CD4-positive, alpha-beta T cell treated with Interleukin-15 for 4 hours (primary cell): Measurements from ENCODE around the gene DNMT3B.
"Not testable (repeated sequence)": the region's sequence is repeated elsewhere in the genome, so short reads cannot be mapped to it uniquely, and the experiment has no call there.

ENCODE experiments used
- DNase-seq: peaks from one replicate; pipeline ENCODE4 v3.0.0-alpha.2; 2020; ENCODE audit warnings: low spot score

The DNMT3B gene

GRCh38 chr20:32761831-32762753 is at the start of gene DNMT3B:
Gene DNMT3B, plus strand, starts transcription at chr20:32762385. Its CDS starts 17,939 bp downstream, at chr20:32780324.
- DNase-seq, result peak; percentile 62

GRCh38 chr20:32718749-32719348 is 43.3 kb upstream of the DNMT3B start:
- no peak for DNase-seq

- DNase-seq, result no peak
Observed at GRCh38 chr20:32727683-32728082, 34.5 kb upstream of the DNMT3B start.

- not testable (repeated sequence) for DNase-seq
Observed at GRCh38 chr20:32728435-32728834, 33.8 kb upstream of the DNMT3B start.

GRCh38 chr20:32729334-32729733 is 32.9 kb upstream of the DNMT3B start:
- DNase-seq, result not testable (repeated sequence)

GRCh38 chr20:32731882-32732266 is 30.3 kb upstream of the DNMT3B start:
- no peak for DNase-seq

- peak; percentile 69 for DNase-seq
Observed at GRCh38 chr20:32737371-32738223, 24.6 kb upstream of the DNMT3B start.

- DNase-seq, result no peak
Observed at GRCh38 chr20:32741151-32741550, 21.0 kb upstream of the DNMT3B start.

GRCh38 chr20:32742322-32743236 is 19.6 kb upstream of the DNMT3B start:
- no peak for DNase-seq

- peak; percentile 70 for DNase-seq
Observed at GRCh38 chr20:32743237-32744112, 18.7 kb upstream of the DNMT3B start, which contains the start of gene COMMD7. Gene COMMD7, minus strand, starts transcription at chr20:32743467. Its CDS starts 76 bp downstream, at chr20:32743391.

- DNase-seq, result no peak
Observed at GRCh38 chr20:32749914-32750637, 12.1 kb upstream of the DNMT3B start.

- no peak for DNase-seq
Observed at GRCh38 chr20:32751293-32751692, 10.9 kb upstream of the DNMT3B start.

- no peak for DNase-seq
Observed at GRCh38 chr20:32751702-32752457, 10.3 kb upstream of the DNMT3B start.

- no peak for DNase-seq
Observed at GRCh38 chr20:32752458-32753250, 9.5 kb upstream of the DNMT3B start.

- no peak for DNase-seq
Observed at GRCh38 chr20:32753731-32754130, 8.5 kb upstream of the DNMT3B start.

- DNase-seq, result no peak
Observed at GRCh38 chr20:32756156-32756555, 6.0 kb upstream of the DNMT3B start.

GRCh38 chr20:32761417-32761830 is 761 bp upstream of the DNMT3B start:
- no peak for DNase-seq

- no peak for DNase-seq
Observed at GRCh38 chr20:32762754-32763201, 593 bp downstream of the DNMT3B start.
